GM21786 (cell line): ENCODE results near the gene GCSH.

Experiments used
- ATAC-seq: cut with Tn5 transposase; IDR thresholded peaks from one replicate; pipeline ENCODE4 v1.9.1; 2021; ENCODE audit not compliant: unreplicated experiment

GCSH gene

DNA sequence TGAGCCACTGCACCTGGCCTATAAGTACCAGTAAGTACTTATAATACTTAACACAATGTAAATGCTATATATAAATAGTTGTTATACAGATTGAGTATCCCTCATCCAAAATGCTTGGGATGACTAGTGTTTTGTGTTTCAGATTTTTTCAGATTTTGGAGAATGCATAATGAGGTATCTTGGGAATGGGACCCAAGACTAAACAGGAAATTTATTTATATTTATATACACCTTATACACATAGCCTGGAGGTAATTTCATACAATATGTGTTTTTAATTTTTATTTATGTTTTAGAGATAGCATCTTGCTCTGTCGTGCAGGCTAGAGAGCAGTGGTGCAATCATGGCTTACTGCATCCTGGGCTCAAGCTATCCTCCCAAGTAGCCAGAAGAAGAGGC lies 9.8 kb upstream of the GCSH start:
- no peak for ATAC-seq

DNA sequence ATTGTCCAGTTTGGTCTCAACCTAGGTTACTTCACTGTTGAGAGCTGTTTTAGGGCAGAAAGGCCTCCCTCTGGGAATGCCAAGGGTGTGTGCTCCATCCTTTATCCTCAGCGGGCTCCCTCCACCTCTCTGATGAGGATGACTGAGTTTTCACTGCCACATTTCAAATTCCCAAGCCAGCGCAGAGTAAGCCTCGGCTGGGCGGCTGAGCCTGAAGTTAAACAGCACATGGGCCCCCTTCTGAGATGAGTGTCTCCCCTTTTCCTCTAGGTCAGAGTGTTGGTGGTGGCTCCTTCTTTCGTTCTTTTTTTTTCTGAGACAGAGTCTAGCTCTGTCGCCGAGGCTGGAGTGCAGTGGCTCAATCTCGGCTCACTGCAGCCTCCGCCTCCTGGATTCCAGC lies 5.5 kb upstream of the GCSH start:
- ATAC-seq, result no peak

DNA sequence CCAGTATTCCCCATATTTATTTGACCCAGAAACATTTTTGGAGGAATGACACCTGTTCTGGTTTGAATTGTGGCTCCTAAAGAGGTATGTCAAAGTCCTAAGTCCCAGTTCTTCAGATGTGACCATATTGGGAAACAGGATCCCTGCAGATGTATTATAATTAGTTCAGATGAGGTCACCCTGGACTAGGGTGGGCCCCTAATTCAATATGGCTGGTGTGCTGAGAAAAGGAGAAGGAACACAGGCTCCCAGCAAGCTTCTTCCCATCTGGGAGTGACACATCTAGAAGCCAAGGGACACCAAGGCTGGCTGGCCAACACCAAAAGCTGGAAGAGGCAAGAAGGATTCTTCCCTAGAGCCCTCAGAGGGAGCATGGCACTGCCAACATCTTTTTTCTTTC lies 3.8 kb upstream of the GCSH start:
- ATAC-seq, result no peak

DNA sequence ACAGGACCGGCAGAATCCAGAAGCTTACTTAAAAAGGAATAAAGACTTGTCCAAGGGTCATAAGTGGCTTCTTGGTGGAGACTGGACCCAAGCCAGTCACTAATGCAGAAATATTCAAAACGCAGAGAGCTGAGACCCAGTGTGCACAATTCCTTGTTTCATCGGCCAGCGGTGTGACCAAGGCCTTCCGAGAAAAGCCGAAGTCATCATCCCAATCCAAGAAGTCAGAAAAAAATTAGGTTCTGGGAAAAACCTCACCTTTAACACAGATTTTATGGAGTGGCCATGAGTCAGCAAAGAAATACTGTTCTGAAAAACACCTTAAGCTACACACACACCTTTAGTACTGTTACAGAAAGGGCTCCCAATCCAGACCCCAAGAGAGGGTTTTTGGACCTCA lies 1.0 kb upstream of the GCSH start:
- no peak for ATAC-seq

DNA sequence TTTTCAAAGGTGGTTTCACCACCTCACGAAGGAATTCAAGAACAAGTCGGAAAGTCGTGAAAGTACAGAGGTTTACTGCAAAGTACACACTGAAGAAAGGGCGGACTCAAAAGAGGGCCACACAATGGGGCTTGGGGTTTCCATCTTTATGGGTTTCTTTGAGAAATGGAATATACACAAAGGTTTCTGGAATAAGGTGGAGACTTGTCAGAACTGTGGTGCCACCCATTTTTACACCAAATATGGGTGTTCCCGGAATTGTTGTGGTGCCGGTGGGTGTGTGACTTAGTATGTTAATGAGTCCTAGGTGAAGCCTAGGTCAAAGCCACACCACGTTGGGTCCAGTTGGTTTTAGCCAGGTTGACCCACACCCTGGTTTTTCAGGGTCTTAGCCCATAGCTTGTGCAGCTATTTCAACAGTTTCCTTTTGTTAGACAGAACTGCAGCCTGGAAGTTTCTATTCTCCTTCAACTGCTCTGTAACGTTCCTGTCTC lies 567 bp upstream of the GCSH start:
- ATAC-seq, result no peak

DNA sequence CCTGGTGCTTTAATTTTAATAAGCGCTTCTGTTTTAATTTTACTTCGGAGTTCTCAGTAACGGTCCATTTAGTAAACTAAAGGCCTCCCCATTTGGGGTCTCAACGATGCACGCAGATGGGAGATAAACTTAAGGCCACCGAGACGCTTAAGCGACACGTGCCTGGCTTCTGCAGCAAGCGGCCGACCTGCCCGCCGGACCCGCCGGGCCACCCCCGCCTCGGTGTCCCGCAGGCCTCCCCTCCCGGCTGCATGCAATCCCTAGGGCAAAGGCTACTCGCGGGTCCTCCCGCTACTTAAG lies 592 bp downstream of the GCSH start:
- peak; percentile 5 for ATAC-seq

DNA sequence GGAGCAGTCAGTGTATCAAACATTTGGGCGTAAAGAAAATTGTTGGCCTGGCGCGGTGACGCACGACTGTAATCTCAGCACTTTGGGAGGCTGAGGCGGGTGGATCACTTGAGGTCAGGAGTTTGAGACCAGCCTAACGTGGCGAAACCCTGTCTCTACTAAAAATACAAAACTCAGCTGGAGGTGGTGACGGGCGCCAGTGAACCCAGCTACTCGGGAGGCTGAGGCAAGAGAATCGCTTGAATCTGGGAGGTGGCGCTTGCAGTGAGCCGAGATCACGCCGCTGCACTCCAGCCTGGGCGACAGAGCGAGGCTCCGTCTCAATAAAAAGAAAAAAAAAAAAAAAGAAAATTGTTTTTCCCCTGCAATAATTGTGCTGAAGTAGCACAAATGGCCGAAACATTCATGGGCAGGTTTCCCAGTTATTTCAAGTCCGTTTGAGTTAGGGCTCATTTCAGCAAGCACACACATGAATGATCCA lies 1.4 kb downstream of the GCSH start:
- no peak for ATAC-seq

DNA sequence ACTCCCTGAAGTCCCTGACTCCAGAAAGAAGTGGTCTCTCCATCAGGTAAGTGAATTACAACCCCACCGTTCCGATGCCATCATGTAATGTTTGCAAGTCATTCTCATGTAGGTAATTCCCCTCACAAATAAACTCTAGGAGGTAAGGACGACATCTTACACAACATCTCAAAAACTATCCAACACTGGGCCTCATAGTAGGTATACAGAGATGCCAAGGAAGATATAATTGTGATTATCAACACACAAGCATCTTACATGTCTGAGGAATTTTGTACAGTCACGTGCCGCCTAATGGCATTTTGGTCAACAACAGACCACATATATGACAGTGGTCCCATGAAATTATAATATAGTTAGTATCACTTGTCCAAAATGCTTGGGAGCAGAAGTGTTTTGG lies 7.4 kb downstream of the GCSH start:
- ATAC-seq, result no peak

DNA sequence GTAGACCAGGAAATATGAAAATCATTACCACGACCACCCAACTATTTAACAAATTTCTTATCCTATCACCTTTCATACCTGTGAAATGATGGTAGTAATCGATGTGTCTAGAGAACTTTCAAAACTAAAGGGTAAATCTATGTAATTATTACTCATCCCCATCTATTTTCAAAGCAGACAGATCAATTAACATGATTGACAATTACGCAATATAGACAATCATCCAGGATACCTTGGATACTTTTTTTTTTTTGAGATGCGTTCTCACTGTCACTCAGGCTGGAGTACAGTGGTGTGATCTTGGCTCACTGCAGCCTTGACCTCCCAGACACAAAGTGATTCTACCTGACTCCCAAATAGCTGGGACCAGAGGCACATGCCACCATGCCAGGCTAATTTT lies 15.2 kb downstream of the GCSH start:
- no peak for ATAC-seq

DNA sequence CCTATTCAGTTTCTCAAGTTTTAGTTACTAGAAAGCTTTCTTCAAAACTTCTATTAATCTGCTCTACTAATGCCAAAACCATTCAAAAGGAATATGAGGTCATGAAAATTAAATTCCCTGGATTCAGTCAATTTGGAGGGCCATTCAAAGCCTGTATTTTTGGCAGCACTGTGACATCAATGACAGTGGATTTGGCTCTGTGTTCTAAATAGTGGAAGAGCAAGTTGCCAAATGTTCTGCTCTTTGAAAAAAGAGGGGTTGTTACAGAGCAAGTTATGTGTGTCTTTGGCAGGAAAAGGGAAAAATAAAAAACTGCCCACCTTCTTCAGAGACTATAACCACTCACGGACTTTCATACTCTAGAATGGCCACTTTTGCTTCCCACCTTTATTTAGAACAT lies 16.0 kb downstream of the GCSH start:
- no peak for ATAC-seq

DNA sequence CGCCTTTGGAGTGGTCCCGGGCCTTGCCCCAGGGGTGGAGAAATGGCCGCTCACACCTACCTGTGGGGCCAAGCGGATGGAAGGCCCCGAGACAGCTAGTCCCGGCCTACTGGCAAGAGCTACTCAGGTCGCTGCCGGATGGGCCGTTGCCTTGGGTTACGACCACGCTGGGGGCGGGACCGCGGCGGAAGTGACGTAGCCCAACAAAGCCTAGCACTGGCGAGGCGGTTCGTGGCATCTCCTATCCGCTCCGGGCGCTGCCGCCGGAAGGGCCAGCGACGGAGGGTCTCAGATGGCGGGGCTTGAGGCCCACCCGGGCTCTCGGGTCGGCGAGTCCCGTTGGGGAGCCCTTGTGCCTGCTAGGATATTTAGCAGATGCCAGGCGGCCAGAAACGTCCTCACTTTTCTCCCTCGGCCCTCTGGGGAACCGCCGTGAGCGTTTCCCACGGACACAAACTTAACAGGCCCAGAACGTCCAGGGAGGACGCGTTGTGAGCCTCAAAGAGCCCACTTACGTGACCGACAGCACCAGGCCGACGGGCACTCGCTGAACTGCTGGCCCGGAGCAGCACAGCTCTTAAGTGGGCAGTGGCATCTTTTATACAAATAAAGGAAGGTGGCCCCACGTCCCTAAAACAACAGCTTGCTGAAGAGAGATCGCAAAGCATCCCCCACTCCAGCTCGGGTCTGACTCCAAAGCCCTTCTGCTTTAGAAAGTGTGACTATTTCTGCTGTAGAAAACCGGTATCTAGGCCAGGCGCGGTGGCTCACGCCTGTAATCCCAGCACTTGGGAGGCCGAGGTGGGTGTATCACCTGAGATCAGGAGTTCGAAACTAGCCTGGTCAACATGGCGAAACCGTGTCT lies 18.9 kb downstream of the GCSH start, which contains the start of gene C16orf46:
TSS of gene C16orf46 (minus strand) at position 163 of the 865 bp plus-strand sequence. CDS start 13,283 bp downstream, outside the sequence.
- peak; percentile 95 for ATAC-seq

DNA sequence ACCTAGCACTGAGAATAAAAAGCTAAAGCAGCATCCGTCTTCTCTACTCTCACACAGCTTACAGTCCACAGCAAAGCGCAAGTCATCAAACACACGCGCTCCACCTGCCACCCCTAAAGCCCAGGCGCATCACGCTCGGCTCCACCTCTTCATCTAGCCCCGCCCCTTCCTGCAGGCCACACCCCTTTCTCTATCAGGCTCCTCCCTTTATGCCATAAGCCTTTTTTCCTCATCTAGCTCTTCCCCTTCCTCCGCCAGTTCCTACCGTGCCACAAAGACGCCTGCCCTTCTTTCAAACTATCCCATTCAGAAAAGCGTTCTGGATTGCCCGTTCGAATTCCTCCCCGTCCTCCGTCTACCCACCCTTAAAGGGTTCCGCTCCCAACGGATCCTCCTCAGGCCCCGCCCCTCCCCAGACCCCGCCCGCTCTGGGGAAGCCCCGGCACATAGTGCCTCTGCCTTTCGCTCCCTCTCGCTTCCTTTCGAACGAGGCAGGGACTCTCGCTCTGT lies 19.6 kb downstream of the GCSH start:
- peak; percentile 78 for ATAC-seq

DNA sequence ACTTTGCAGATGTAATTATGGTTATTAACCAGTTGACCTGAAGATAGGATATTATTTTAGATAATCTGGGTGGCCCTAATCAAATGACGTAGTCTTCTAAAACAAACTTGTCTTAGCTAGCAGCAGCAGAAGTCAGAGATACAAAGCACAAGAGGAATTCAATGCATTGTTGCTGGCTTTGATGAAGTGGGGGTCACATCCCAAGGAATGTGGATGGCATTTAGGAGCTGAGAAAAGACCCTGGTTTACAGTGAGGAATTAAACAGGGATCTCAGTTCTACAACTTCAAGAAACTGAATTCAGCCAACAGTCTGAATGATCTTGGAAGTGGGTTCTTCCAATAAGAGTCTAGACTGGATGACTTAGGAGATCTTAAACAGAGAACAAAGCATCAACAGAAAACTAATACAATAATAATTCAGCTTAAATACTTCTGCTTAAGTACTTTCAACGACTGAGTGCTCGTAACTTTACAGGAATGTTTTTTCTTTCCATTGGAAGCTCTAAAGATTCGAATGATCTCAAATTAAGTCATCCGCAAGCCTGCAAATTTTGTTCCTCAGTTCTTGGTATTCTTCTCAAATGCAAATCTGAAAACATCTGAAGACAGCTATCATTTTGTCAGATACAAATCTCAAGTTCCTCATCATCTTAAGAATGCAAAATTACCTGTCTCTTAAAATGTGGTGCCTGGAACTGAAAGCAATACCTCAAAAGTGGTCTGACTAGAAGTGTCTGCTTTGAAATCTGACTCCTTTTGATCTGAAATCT lies 22.4 kb downstream of the GCSH start:
- no peak for ATAC-seq

DNA sequence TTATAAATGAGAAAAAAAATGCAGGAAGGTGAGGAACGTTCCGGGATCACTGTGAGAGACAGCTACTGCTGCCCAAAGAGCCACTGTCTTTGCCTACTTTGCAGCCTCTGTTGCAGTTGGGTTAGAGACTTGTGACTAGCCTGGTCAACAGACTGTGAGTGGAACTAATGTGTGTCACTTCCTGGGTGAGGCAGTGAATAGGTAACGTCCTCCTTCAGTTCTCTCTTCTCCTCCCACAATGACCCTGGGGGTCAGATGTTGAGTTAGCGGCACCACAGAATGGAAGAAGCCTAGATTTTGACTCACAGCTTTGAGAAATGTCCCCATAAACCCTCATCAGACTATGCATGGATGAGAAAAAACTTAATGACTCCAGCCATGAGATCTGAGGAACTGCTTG lies 24.4 kb downstream of the GCSH start:
- no peak for ATAC-seq

DNA sequence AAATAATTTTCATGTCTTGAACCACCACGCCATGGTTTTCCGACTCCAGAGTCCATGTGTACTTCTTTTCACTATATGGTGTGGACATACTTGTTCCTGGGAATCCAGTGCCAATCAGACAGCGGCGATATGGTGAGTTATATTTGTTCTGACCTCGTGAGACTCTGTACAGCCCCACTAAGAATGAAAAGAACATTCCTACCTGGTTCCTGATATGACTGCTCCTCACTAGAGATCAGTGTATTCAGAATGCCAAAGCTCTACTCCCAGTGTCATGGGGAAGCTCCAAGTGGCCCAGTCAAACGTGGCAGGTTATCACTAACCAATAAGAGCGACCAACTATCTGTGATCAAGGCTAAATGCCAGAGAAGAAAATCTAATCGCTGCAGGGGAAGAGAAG lies 25.2 kb downstream of the GCSH start:
- ATAC-seq, result no peak

DNA sequence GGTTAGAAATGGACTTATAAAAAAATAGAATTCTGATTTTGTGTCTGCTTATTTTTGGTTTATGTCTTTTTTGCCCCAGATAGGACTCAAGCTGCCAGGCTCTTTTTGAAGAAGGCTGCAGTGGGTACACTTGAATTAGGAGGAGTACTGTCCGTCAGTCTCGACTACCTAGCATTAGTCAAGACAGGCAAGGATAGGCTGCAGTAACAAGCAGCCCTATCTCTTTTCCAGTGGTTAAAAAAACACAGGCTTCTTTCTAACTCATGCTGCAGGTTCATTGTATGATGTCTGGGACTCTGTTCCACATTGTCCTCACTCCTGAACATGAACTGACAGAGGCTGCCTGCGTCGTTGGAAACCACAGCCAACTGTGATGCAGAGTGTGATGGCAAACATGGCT lies 27.1 kb downstream of the GCSH start:
- no peak for ATAC-seq

DNA sequence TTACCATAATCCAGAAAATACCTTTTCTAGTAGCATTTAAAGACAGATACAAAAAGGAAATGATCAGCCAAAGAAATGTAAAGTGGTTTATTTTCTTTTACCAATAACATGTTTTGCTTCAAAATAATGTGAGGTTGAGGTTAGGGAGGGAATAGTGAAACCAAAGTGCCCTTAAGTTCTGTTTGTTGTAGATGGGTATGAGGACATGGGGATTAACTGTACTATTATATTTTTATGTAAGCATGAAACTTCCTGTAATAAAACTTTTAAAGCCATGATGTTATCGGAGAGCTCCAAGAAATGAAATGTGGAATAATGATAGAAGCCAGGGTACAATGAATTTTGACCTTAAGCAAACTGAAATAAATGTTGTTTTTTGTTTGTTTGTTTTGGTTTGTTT lies 29.0 kb downstream of the GCSH start:
- ATAC-seq, result no peak

DNA sequence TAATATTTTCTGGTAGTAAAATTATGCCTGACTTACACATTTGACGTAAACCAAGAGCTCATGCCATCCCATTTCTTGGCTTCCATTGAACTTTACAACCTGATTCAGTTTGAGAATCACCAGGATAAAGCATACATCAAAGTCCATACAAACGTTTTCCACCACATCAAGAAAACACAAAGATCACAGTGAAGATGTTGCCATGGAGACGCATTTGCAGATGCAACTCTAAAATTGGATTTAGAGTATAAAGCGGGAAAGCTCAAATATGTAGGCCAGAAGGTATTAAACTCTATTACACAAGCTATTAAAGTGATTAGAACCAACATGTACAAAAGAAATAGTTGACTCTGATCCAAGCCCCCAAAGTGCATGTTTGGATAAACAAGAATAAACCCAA lies 29.5 kb downstream of the GCSH start:
- ATAC-seq, result no peak

DNA sequence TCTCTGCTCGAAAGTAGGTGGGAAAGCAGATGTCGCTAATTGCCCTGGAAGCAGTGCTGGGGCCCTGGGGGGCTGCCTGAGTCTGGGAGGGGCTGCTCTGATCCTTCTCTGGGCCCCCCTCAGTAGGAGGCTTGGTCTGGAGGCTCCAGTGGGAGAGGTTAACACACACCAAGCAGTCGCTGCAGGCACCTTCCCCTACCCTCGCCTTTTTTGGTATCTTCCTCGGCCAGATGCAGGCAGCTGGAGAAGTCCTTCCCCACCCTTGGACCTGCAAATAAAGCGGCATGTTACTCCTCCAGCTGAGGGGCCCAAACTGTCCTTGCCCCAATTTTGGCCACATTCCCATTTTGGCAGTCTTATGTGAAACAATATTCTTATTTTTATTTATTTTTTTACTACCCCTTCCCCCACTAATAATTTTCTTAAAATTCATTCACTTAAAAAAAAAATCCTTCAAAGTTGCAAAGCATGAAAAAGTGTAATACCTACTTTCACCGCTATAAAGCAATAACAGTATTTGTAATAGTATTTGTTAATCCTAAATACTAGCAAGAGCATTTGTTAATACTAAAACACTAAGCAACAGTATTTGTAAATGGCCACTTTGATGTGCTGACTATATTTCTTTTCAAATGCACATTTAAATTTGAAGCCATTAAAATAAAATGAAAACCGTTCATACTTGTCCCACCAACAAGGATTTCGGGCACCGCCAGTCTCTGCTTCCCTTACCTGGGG lies 34.2 kb downstream of the GCSH start:
- ATAC-seq, result no peak

DNA sequence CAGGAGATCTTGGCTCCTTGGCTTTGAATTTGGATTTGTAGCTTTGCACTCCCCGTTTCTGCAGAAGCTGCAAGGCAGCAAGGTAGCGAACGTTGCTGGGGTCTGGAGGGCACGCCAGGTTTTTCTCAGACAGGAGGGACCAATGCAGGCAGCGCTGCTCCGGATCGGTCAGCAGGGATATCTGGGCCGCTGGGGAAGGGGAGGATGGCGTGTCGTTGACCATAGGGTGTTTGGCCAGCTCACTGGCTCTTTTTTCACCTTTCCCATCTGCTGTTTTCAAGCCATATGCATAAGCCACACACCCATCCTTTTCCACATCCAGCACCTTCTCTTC lies 34.9 kb downstream of the GCSH start:
- ATAC-seq, result no peak

DNA sequence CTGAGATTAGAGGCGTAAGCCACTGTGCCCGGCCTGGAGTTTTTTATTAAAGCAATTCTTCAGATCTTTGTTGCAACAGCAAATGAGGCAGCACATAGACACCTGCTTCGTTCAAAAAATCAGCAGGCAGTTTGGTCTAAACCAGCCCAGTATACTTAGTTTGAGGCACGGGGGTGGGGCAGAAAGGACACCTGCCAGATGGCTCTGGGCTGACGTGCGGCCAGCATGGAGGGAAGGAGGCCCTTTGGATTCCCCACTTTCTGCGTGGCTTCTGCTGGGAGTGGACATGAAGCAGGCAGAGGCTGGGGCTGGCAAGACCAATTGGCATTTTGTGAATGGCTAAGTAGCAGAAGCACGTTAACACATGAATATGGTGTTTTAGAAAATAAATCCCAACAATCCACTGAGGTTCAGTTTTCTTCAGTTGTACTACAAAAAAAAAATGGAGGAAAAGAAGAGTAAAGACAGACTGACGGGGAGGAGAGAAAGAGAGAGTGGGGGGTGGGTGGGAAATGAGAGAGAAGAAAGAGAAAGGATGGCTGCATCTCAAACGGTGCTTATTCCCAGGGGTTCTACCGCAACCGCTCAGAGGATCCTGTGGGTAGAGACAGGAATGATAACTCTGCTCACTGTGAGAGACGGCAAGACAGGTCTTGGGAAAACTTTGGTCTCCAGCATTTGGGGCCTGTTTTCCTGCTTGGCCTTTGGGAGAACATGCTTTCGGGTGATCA lies 35.5 kb downstream of the GCSH start:
- no peak for ATAC-seq
